UCSD-AML1 (cell line): Measurements from ENCODE around the gene TOMM5.
"Not testable (repeated sequence)": the region's sequence is repeated elsewhere in the genome, so short reads cannot be mapped to it uniquely, and the experiment has no call there.

ENCODE experiments used
- DNase-seq: peaks from one replicate; lab custom pipeline; 2025; ENCODE audit not compliant: unreplicated experiment; lab: John Stamatoyannopoulos, UW

TOMM5 gene

GRCh38 chr9:37611961-37612360, 19.6 kb upstream of the TOMM5 start:
- no peak for DNase-seq

GRCh38 chr9:37611014-37611413, 18.6 kb upstream of the TOMM5 start:
- DNase-seq, result no peak

GRCh38 chr9:37609735-37610397, 17.5 kb upstream of the TOMM5 start:
- DNase-seq, result no peak

- DNase-seq, result no peak
These were observed 15.9 kb upstream of the TOMM5 start for GRCh38 chr9:37608250-37608649.

- DNase-seq, result no peak
These were observed 11.9 kb upstream of the TOMM5 start for GRCh38 chr9:37604296-37604695.

- no peak for DNase-seq
These were observed 10.4 kb upstream of the TOMM5 start for GRCh38 chr9:37602817-37603216.

GRCh38 chr9:37602061-37602460, 9.7 kb upstream of the TOMM5 start:
- not testable (repeated sequence) for DNase-seq

GRCh38 chr9:37596504-37596903, 4.1 kb upstream of the TOMM5 start:
- DNase-seq, result no peak

GRCh38 chr9:37593883-37594448, 1.6 kb upstream of the TOMM5 start:
- DNase-seq, result no peak

GRCh38 chr9:37587521-37587920, 4.9 kb downstream of the TOMM5 start:
- DNase-seq, result no peak

GRCh38 chr9:37583522-37584121, 8.8 kb downstream of the TOMM5 start:
- DNase-seq, result no peak

GRCh38 chr9:37582548-37583157, 9.7 kb downstream of the TOMM5 start:
- no peak for DNase-seq

GRCh38 chr9:37575921-37576721, 16.3 kb downstream of the TOMM5 start, which contains the start of gene FBXO10:
Gene FBXO10 (minus strand): TSS chr9:37576380. CDS start chr9:37541768, 34,612 bp downstream.
- DNase-seq, result peak; percentile 34

GRCh38 chr9:37575511-37575914, 16.9 kb downstream of the TOMM5 start:
- DNase-seq, result no peak

GRCh38 chr9:37575001-37575400, 17.4 kb downstream of the TOMM5 start:
- no peak for DNase-seq

GRCh38 chr9:37574241-37574721, 18.1 kb downstream of the TOMM5 start:
- DNase-seq, result no peak

GRCh38 chr9:37571282-37571681, 21.1 kb downstream of the TOMM5 start:
- no peak for DNase-seq

GRCh38 chr9:37566716-37567115, 25.7 kb downstream of the TOMM5 start:
- DNase-seq, result no peak

- no peak for DNase-seq
These were observed 26.5 kb downstream of the TOMM5 start for GRCh38 chr9:37565661-37566618.

- DNase-seq, result no peak
These were observed 27.5 kb downstream of the TOMM5 start for GRCh38 chr9:37564916-37565315.
